ENCODE results near the gene MROH2B. TPM values are rescaled to one million over a fixed set of nuclear protein-coding genes. Genes with fewer than 3 reads are reported as not detected.

MROH2B gene
- total RNA-seq, 4 donors from 2014 or later: 0.27 TPM; not detected in 3

DNA sequence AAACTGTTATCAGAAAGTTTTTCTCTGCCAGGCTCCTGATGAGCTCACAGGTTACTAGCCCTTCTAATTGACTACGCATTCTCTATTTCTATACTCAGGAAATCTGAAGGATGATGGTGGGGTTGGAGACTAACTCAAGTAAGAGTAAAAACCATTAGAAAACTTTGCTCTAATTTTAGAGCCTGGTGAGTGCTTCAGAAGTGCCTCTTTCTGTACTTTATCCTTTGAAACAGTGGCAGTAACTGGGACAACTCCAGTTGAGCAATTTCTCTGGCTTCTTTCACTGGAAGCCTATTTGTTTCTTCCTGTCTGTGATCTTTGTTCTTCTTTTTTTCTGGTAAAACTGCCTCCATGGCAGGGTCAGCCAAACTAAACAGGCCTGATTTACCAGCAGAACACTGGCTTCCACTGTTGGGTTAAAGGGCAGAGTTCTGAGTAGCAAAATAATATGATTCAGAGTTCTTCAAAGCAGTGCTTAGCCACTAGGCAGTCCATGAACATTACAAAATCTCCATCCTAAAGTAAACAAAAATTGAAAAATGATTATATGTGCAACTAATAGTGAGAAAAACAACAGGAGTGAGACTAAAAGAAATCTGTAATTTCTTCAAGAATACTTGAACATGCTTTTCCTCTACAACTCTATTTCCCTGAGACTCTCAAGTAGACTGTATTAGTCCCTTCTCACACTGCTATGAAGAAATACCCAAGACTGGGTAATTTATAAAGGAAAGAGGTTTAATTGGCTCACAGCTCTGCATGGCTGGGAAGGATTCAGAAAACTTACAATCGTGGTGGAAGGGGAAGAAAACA, 79.8 kb downstream of the MROH2B start:
- no peaks in the 10 kb centered on the region for H3K27me3 ChIP-seq
- H3K9me3 ChIP-seq: no peaks in the 10 kb centered on the region
- no peak overlapping the region for H3K4me3 ChIP-seq (replicated peaks in 1 of 3)
- H3K36me3 ChIP-seq: no peaks in the 10 kb centered on the region
- 11 to 12% methylated on average over 2 of the region's 2 CpGs for WGBS, 2 donors
- H3K4me1 ChIP-seq: peaks cover 0 to 9% of the 10 kb centered on the region in 2 donors
- peak overlapping the region; percentile 56 to 59 (median 58) for H3K27ac ChIP-seq
- intact Hi-C loops (cut with DNase I): no loop called here
- DNase-seq: peak; percentile 15 to 23
- TF ChIP-seq POLR2A (IDR thresholded peaks at IDR 0.05) (no peak), CTCF (IDR thresholded peaks at IDR 0.05) (no peak)

GRCh38 chr5:40988746-40989510, 82.2 kb downstream of the MROH2B start:
- H3K9me3 ChIP-seq: no peaks in the 10 kb centered on the region
- H3K4me1 ChIP-seq: peaks cover 0 to 9% of the 10 kb centered on the region in 2 donors
- TF ChIP-seq POLR2A (IDR thresholded peaks at IDR 0.05): no peak
- no peaks in the 10 kb centered on the region for H3K36me3 ChIP-seq
- intact Hi-C loops (cut with DNase I): no loop called here
- DNase-seq: no peak
- H3K4me3 ChIP-seq (replicated peaks in 1 of 3): no peak overlapping the region
- 68 to 73% methylated on average over 8 of the region's 8 CpGs for WGBS, 2 donors
- no peak overlapping the region for H3K27ac ChIP-seq
- no peaks in the 10 kb centered on the region for H3K27me3 ChIP-seq

GRCh38 chr5:40987349-40987748, 83.8 kb downstream of the MROH2B start:
- H3K27me3 ChIP-seq: no peaks in the 10 kb centered on the region
- H3K36me3 ChIP-seq: no peaks in the 10 kb centered on the region
- no peak for TF ChIP-seq POLR2A (IDR thresholded peaks at IDR 0.05)
- no peak for TF ChIP-seq CTCF (IDR thresholded peaks at IDR 0.05)
- DNase-seq: no peak
- no peaks in the 10 kb centered on the region for H3K9me3 ChIP-seq
- H3K27ac ChIP-seq: no peak overlapping the region
- H3K4me3 ChIP-seq (replicated peaks in 1 of 3): no peak overlapping the region
- intact Hi-C loops (cut with DNase I): no loop called here
- H3K4me1 ChIP-seq: peaks cover 0 to under 1% of the 10 kb centered on the region in 2 donors

- no peaks in the 10 kb centered on the region for H3K4me1 ChIP-seq
- WGBS, 2 donors: 87 to 90% methylated on average over 3 of the region's 3 CpGs
- intact Hi-C loops (cut with DNase I): no loop called here
- H3K9me3 ChIP-seq: no peaks in the 10 kb centered on the region
- no peaks in the 10 kb centered on the region for H3K36me3 ChIP-seq
- no peak overlapping the region for H3K4me3 ChIP-seq (replicated peaks in 1 of 3)
- H3K27me3 ChIP-seq: no peaks in the 10 kb centered on the region
- DNase-seq: no peak
- TF ChIP-seq POLR2A (IDR thresholded peaks at IDR 0.05) (no peak), CTCF (IDR thresholded peaks at IDR 0.05) (no peak)
- H3K27ac ChIP-seq: no peak overlapping the region
Observed at GRCh38 chr5:40986666-40987065, 84.5 kb downstream of the MROH2B start.

DNA sequence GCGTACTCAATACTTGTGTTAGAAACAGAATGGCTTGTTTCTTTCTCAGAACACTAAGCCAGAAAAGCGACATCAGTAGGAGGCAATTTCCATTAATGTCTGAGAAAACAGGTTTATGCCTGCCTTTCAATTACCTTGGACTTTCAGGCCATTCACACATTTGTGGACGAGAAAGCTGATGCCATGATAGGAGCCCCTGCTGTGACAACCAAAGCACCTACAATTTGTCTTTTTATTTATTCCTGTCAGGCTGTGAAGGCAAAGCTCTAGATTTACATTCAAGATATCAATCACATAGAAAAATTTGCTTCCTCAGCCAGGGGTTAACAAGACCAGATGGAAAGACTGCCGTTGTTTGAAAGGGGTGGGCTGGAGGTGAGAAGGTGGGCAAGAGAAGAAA, 85.6 kb downstream of the MROH2B start:
- no peaks in the 10 kb centered on the region for H3K9me3 ChIP-seq
- intact Hi-C loops (cut with DNase I): no loop called here

More for the DNA sequence above, 85.6 kb downstream of the MROH2B start:
- no peak overlapping the region for H3K4me3 ChIP-seq (replicated peaks in 1 of 3)
- DNase-seq: no peak
- H3K27ac ChIP-seq: no peak overlapping the region
- WGBS, 2 donors: 57 to 59% methylated on average over 4 of the region's 4 CpGs
- no peaks in the 10 kb centered on the region for H3K36me3 ChIP-seq
- TF ChIP-seq POLR2A (IDR thresholded peaks at IDR 0.05) (no peak), CTCF (IDR thresholded peaks at IDR 0.05) (no peak)
- no peaks in the 10 kb centered on the region for H3K27me3 ChIP-seq
- H3K4me1 ChIP-seq: no peaks in the 10 kb centered on the region

All from thyroid gland (tissue), 4 donors.